ENCODE measurements around the gene LACTBL1. TPM values are rescaled to one million over a fixed set of nuclear protein-coding genes. Genes with fewer than 3 reads are reported as not detected.
"Not testable (repeated sequence)": the region's sequence is repeated elsewhere in the genome, so short reads cannot be mapped to it uniquely, and the experiment has no call there.

Gene LACTBL1
- not detected in 2 replicates for total RNA-seq (2014; rRNA removed; shearing (Covaris generic); ENCODE audit: low replicate concordance)

- H3K36me3 ChIP-seq: no peaks in the 10 kb centered on the region
- no peak within 1 kb of the TSS for H3K4me3 ChIP-seq
- H3K9me3 ChIP-seq: no peaks in the 10 kb centered on the region
- no peak for DNase-seq
- H3K27me3 ChIP-seq: peaks cover 8% of the 10 kb centered on the region
Measured at GRCh38 chr1:22972760-22973159, at the start of gene LACTBL1. Gene LACTBL1, minus strand, starts transcription at chr1:22972866. Its CDS starts 550 bp downstream, at chr1:22972316.

- DNase-seq: no peak
- no peaks in the 10 kb centered on the region; the same call in 1 of the 2 replicates for H3K9me3 ChIP-seq
- H3K36me3 ChIP-seq: peaks cover 7% of the 10 kb centered on the region; the same call in 1 of the 2 replicates
- no peaks in the 10 kb centered on the region for H3K27me3 ChIP-seq
- H3K4me3 ChIP-seq: peak overlapping the region; percentile 94
Measured at GRCh38 chr1:23021834-23022233, 49.2 kb upstream of the LACTBL1 start.

- peaks cover 7% of the 10 kb centered on the region; the same call in 1 of the 2 replicates for H3K36me3 ChIP-seq
- DNase-seq: no peak
Measured at GRCh38 chr1:23020706-23021405, 48.2 kb upstream of the LACTBL1 start.

GRCh38 chr1:23019863-23020625 lies 47.4 kb upstream of the LACTBL1 start:
- no peaks in the 10 kb centered on the region for H3K27me3 ChIP-seq
- H3K36me3 ChIP-seq: peaks cover 7% of the 10 kb centered on the region; the same call in 1 of the 2 replicates
- peak overlapping the region; percentile 94 for H3K4me3 ChIP-seq
- H3K9me3 ChIP-seq: no peaks in the 10 kb centered on the region; the same call in 1 of the 2 replicates
- DNase-seq: peak; percentile 36

More at GRCh38 chr1:23020706-23021405, 48.2 kb upstream of the LACTBL1 start:
- Histone ChIP-seq H3K27me3 (no peaks in the 10 kb centered on the region), H3K4me3 (peak overlapping the region; percentile 94), H3K9me3 (no peaks in the 10 kb centered on the region; the same call in 1 of the 2 replicates)

- Histone ChIP-seq H3K36me3 (peaks cover 7% of the 10 kb centered on the region; the same call in 1 of the 2 replicates), H3K27me3 (no peaks in the 10 kb centered on the region), H3K4me3 (peak within 1 kb of the TSS; percentile 94), H3K9me3 (no peaks in the 10 kb centered on the region; the same call in 1 of the 2 replicates)
- DNase-seq: peak; percentile 99
Measured at GRCh38 chr1:23019094-23019862, 46.6 kb upstream of the LACTBL1 start, which contains the start of gene KDM1A. Gene KDM1A, plus strand, starts transcription at chr1:23019468. Its CDS starts 129 bp downstream, at chr1:23019597.

- Histone ChIP-seq H3K27me3 (no peaks in the 10 kb centered on the region), H3K36me3 (peaks cover 7% of the 10 kb centered on the region; the same call in 1 of the 2 replicates), H3K4me3 (peak overlapping the region; percentile 94), H3K9me3 (no peaks in the 10 kb centered on the region; the same call in 1 of the 2 replicates)
- DNase-seq: no peak
Measured at GRCh38 chr1:23018661-23019093, 46.0 kb upstream of the LACTBL1 start.

GRCh38 chr1:23013657-23014056 lies 41.0 kb upstream of the LACTBL1 start:
- H3K36me3 ChIP-seq: no peaks in the 10 kb centered on the region
- no peak overlapping the region for H3K4me3 ChIP-seq
- H3K9me3 ChIP-seq: no peaks in the 10 kb centered on the region
- no peaks in the 10 kb centered on the region for H3K27me3 ChIP-seq
- DNase-seq: no peak

- not testable (repeated sequence) for H3K36me3 ChIP-seq, H3K4me3 ChIP-seq, H3K9me3 ChIP-seq, DNase-seq, H3K27me3 ChIP-seq
Measured at GRCh38 chr1:23010025-23010424, 37.4 kb upstream of the LACTBL1 start.

GRCh38 chr1:23008901-23009300 lies 36.2 kb upstream of the LACTBL1 start:
- Histone ChIP-seq H3K36me3 (no peaks in the 10 kb centered on the region), H3K4me3 (no peak overlapping the region), H3K27me3 (no peaks in the 10 kb centered on the region), H3K9me3 (no peaks in the 10 kb centered on the region)
- DNase-seq: no peak

- Histone ChIP-seq H3K27me3 (no peaks in the 10 kb centered on the region), H3K36me3 (no peaks in the 10 kb centered on the region), H3K9me3 (no peaks in the 10 kb centered on the region), H3K4me3 (no peak overlapping the region)
- DNase-seq: no peak
Measured at GRCh38 chr1:23007106-23007505, 34.4 kb upstream of the LACTBL1 start.

GRCh38 chr1:23004769-23005168 lies 32.1 kb upstream of the LACTBL1 start:
- DNase-seq, H3K4me3 ChIP-seq: not testable (repeated sequence)

GRCh38 chr1:23004112-23004511 lies 31.4 kb upstream of the LACTBL1 start:
- no peaks in the 10 kb centered on the region; the same call in none of the 2 replicates for H3K9me3 ChIP-seq
- H3K4me3 ChIP-seq: no peak overlapping the region
- H3K27me3 ChIP-seq: no peaks in the 10 kb centered on the region
- H3K36me3 ChIP-seq: no peaks in the 10 kb centered on the region
- DNase-seq: no peak

More at GRCh38 chr1:23004769-23005168, 32.1 kb upstream of the LACTBL1 start:
- not testable (repeated sequence) for H3K36me3 ChIP-seq, H3K27me3 ChIP-seq, H3K9me3 ChIP-seq

GRCh38 chr1:23002218-23002617 lies 29.6 kb upstream of the LACTBL1 start:
- not testable (repeated sequence) for H3K36me3 ChIP-seq, H3K9me3 ChIP-seq, H3K27me3 ChIP-seq, H3K4me3 ChIP-seq, DNase-seq

- not testable (repeated sequence) for DNase-seq, H3K9me3 ChIP-seq, H3K27me3 ChIP-seq, H3K4me3 ChIP-seq, H3K36me3 ChIP-seq
Measured at GRCh38 chr1:23000133-23000532, 27.5 kb upstream of the LACTBL1 start.

- H3K36me3 ChIP-seq, H3K4me3 ChIP-seq, H3K27me3 ChIP-seq, DNase-seq: not testable (repeated sequence)
- peaks cover 10% of the 10 kb centered on the region for H3K9me3 ChIP-seq
Measured at GRCh38 chr1:22997528-22997927, 24.9 kb upstream of the LACTBL1 start.

GRCh38 chr1:22995774-22996173 lies 23.1 kb upstream of the LACTBL1 start:
- DNase-seq: no peak
- Histone ChIP-seq H3K9me3 (peaks cover 12% of the 10 kb centered on the region), H3K4me3 (no peak overlapping the region), H3K36me3 (no peaks in the 10 kb centered on the region), H3K27me3 (no peaks in the 10 kb centered on the region)
